ENCODE measurements around the gene RNF145.

Gene RNF145

DNA sequence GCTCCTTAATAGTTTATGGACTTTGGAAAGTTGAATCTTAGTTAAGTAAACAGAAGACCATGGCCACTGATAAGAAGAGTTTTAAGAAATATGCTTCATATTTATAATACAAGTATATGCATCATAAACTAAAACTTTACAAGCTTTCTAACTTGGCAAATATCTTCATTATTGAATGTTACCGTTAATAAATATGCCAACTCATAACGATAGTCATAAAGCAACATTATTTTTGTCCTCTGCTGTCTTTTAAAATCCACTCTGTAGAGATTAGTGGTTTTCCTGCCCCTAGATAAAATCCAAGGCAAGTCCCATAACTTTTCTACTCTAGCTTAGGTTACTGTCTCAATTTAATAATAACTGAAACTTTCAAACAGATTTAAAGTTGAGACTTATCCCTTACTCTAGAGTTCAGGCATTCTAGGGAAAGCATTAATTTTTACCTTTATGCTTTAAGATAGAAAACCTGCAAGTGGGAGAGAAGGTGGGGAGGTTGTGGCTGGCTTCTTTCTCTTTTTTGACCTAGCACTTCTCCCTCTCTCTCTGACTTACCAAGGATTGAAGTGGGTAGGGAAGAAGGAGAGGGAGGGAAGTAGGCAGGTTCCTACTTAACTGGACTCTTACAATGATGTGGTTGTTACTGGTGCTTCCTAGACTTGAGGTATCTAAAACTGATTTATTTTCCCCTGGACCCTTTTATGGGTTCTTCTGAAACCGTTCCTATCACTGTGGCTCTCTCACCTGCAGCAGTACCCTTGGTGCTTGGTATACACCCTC is 29.6 kb downstream of the RNF145 start:
- TF ChIP-seq EGR1 (IDR thresholded peaks at IDR 0.05) (no peak), TAF1 (IDR thresholded peaks at IDR 0.05; ENCODE audit: low read depth) (no peak), NFIC (IDR thresholded peaks at IDR 0.05) (no peak)

DNA sequence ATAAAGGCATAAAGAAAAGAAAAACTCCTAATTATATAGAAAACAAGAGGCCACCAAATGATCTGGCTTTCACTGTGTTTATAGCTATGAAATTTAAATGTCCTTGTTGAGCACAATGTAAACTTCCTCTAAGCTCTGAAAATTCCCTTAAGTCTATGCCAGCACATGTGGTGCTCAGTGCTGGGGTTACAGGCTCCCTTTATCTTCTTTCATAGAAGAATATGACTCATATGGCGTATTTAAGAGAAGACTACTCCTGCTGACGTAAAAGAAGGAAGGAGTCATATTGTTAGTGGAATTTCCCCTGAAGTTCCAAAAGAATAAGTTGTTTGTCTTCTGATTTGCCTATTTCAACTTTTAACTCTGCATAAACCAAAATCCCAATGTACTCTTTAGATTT is 30.4 kb downstream of the RNF145 start:
- TF ChIP-seq CREB1 (IDR thresholded peaks at IDR 0.05; ENCODE audit: low read depth): no peak
- no peak for TF ChIP-seq TCF12 (IDR thresholded peaks at IDR 0.05; ENCODE audit: low read depth)

DNA sequence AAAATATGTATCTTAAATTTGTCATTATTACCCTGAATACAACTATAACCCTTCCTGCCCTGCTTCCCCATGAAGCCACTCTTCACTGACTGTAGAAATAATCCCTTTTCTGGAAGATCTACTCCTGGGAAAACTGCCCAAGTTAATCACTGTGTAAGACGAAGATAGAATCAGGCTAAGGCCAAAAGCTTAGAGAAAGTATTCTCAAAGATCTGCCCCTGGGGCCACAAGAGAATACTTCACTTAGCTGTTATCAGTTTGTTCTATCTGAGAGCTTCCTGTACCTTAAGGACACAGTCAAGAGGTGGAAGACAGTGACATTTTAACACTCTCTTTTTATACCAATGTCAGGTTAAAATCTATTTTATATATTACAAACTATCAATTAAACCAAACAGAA is 33.8 kb downstream of the RNF145 start:
- TF ChIP-seq TCF12 (IDR thresholded peaks at IDR 0.05; ENCODE audit: low read depth) (no peak), CEBPB (IDR thresholded peaks at IDR 0.05) (no peak), EGR1 (IDR thresholded peaks at IDR 0.05) (no peak), RAD21 (IDR thresholded peaks at IDR 0.05; ENCODE audit: low read depth) (no peak), NFIC (IDR thresholded peaks at IDR 0.05) (no peak), EP300 (IDR thresholded peaks at IDR 0.05; ENCODE audit: borderline replicate concordance) (no peak), TEAD4 (IDR thresholded peaks at IDR 0.05) (no peak), FOXM1 (IDR thresholded peaks at IDR 0.05; ENCODE audit: borderline replicate concordance, low read depth) (no peak), YY1 (IDR thresholded peaks at IDR 0.05; ENCODE audit: low read depth) (no peak), TAF1 (IDR thresholded peaks at IDR 0.05; ENCODE audit: low read depth) (no peak)
- TF ChIP-seq, protein P1, sequence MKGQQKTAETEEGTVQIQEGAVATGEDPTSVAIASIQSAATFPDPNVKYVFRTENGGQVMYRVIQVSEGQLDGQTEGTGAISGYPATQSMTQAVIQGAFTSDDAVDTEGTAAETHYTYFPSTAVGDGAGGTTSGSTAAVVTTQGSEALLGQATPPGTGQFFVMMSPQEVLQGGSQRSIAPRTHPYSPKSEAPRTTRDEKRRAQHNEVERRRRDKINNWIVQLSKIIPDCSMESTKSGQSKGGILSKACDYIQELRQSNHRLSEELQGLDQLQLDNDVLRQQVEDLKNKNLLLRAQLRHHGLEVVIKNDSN (IDR thresholded peaks at IDR 0.05): no peak
- TF ChIP-seq, protein P2, sequence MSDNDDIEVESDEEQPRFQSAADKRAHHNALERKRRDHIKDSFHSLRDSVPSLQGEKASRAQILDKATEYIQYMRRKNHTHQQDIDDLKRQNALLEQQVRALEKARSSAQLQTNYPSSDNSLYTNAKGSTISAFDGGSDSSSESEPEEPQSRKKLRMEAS (IDR thresholded peaks at IDR 0.05): no peak
- TF ChIP-seq, protein P3, sequence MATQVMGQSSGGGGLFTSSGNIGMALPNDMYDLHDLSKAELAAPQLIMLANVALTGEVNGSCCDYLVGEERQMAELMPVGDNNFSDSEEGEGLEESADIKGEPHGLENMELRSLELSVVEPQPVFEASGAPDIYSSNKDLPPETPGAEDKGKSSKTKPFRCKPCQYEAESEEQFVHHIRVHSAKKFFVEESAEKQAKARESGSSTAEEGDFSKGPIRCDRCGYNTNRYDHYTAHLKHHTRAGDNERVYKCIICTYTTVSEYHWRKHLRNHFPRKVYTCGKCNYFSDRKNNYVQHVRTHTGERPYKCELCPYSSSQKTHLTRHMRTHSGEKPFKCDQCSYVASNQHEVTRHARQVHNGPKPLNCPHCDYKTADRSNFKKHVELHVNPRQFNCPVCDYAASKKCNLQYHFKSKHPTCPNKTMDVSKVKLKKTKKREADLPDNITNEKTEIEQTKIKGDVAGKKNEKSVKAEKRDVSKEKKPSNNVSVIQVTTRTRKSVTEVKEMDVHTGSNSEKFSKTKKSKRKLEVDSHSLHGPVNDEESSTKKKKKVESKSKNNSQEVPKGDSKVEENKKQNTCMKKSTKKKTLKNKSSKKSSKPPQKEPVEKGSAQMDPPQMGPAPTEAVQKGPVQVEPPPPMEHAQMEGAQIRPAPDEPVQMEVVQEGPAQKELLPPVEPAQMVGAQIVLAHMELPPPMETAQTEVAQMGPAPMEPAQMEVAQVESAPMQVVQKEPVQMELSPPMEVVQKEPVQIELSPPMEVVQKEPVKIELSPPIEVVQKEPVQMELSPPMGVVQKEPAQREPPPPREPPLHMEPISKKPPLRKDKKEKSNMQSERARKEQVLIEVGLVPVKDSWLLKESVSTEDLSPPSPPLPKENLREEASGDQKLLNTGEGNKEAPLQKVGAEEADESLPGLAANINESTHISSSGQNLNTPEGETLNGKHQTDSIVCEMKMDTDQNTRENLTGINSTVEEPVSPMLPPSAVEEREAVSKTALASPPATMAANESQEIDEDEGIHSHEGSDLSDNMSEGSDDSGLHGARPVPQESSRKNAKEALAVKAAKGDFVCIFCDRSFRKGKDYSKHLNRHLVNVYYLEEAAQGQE (IDR thresholded peaks at IDR 0.05; ENCODE audit: low read depth): no peak

DNA sequence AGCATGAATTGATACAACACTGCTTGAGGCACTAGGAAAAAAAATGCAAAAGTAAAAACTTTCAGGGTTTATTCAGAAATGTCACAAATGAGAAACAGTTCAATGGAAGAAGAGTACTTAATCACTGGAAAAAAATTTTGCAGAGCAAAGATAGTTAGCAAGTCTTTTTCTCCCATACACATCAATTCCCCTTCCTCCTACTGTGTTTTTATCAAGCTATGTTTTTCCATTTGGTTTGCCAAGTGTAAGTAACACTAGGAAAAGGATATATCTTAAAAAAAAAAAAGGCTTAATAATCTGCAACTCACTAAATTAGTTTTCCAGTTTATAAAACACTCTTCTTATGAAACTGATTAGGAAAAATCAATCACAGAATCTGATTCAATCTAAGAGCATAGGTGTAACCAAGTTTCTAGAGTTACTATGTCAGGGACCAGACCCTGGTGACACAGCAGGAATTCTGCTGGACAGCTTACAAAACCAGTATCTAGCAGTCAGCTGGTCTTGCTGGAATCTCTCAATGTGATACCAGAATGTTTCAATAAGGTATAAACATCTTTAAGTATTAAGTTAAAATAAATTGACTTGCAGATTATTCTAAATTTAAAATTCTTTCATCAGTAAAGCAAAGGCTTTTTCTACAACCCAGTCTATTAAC is 34.7 kb downstream of the RNF145 start:
- TF ChIP-seq RAD21 (IDR thresholded peaks at IDR 0.05; ENCODE audit: low read depth) (no peak), NFIC (IDR thresholded peaks at IDR 0.05) (no peak), YY1 (IDR thresholded peaks at IDR 0.05; ENCODE audit: low read depth) (no peak), FOXM1 (IDR thresholded peaks at IDR 0.05; ENCODE audit: borderline replicate concordance, low read depth) (no peak), EP300 (IDR thresholded peaks at IDR 0.05; ENCODE audit: borderline replicate concordance) (no peak), CREB1 (IDR thresholded peaks at IDR 0.05; ENCODE audit: low read depth) (no peak), TEAD4 (IDR thresholded peaks at IDR 0.05) (no peak), ZBTB7A (IDR thresholded peaks at IDR 0.05; ENCODE audit: low read depth) (no peak)
- TF ChIP-seq, protein P2 (IDR thresholded peaks at IDR 0.05): no peak

DNA sequence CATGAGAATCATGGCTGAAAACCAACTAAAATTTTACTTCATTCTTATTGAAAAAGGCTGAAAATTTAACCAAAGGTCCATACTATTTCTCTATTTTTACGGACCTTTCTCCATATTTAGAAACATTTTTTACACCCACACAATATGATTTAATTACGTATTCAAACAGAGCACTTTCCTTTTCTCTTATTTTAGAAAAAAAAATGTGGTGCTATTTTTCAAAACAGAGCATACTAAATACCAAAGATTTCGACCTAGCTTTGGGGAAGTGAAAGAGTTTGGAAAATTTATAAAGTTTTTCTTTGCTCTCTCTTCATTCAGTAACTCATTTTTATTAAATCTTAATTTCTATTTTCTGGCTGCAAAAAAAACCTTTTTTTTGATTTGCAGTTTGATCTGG is 38.1 kb downstream of the RNF145 start:
- TF ChIP-seq, protein P1 (IDR thresholded peaks at IDR 0.05): no peak

DNA sequence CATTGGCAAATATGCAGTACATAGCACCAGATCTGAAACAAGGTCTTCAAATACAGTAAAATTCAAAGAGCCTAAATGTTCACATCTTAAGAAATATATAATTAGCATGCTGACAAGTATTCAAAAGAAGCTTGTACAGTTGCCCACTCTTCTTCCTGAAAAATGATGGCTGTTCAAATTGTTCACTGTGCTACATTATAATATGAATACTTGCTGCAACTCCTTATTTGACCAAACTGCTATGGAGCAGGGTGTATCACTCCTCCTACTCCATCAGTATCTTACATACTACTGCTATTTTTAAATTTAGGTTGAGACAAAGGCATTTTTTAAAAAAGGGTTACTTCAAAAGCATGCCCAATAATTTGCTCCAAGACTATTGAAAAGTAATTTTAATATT is 39.3 kb downstream of the RNF145 start:
- TF ChIP-seq CREB1 (IDR thresholded peaks at IDR 0.05; ENCODE audit: low read depth) (no peak), CEBPB (IDR thresholded peaks at IDR 0.05) (no peak), RAD21 (IDR thresholded peaks at IDR 0.05; ENCODE audit: low read depth) (no peak), EP300 (IDR thresholded peaks at IDR 0.05; ENCODE audit: borderline replicate concordance) (no peak)
- TF ChIP-seq, protein P2 (IDR thresholded peaks at IDR 0.05): no peak
- TF ChIP-seq, protein P1 (IDR thresholded peaks at IDR 0.05): no peak
- TF ChIP-seq, protein P3 (IDR thresholded peaks at IDR 0.05; ENCODE audit: low read depth): no peak

Data from Ishikawa (cell line).